ENCODE measurements around the gene RRAGA.
"Not testable (repeated sequence)": the region's sequence is repeated elsewhere in the genome, so short reads cannot be mapped to it uniquely, and the experiment has no call there.

The RRAGA gene

GRCh38 chr9:19048966-19049916 lies at the start of gene RRAGA:
TSS of gene RRAGA (plus strand) at chr9:19049427. CDS start at chr9:19049660, 233 bp downstream.
- no peak for DNase-seq

- no peak for DNase-seq
Measured at GRCh38 chr9:19000133-19000532, 49.1 kb upstream of the RRAGA start.

- DNase-seq: no peak
Measured at GRCh38 chr9:19009391-19009965, 39.7 kb upstream of the RRAGA start.

- no peak for DNase-seq
Measured at GRCh38 chr9:19018201-19018600, 31.0 kb upstream of the RRAGA start.

GRCh38 chr9:19020886-19021455 lies 28.3 kb upstream of the RRAGA start:
- DNase-seq: no peak

- DNase-seq: not testable (repeated sequence)
Measured at GRCh38 chr9:19021649-19022048, 27.6 kb upstream of the RRAGA start.

- no peak for DNase-seq
Measured at GRCh38 chr9:19022206-19022605, 27.0 kb upstream of the RRAGA start.

- no peak for DNase-seq
Measured at GRCh38 chr9:19023078-19023477, 26.1 kb upstream of the RRAGA start.

GRCh38 chr9:19026375-19026774 lies 22.9 kb upstream of the RRAGA start:
- DNase-seq: no peak

GRCh38 chr9:19027825-19028224 lies 21.4 kb upstream of the RRAGA start:
- no peak for DNase-seq

GRCh38 chr9:19028835-19029451 lies 20.3 kb upstream of the RRAGA start:
- DNase-seq: no peak

GRCh38 chr9:19030899-19031298 lies 18.3 kb upstream of the RRAGA start:
- no peak for DNase-seq

GRCh38 chr9:19032406-19032805 lies 16.8 kb upstream of the RRAGA start:
- DNase-seq: no peak

- no peak for DNase-seq
Measured at GRCh38 chr9:19033015-19033414, 16.2 kb upstream of the RRAGA start, which contains the start of gene SAXO1. TSS of gene SAXO1 (minus strand) at chr9:19033209. CDS start at chr9:19032908, 301 bp downstream.

GRCh38 chr9:19036611-19037010 lies 12.6 kb upstream of the RRAGA start:
- DNase-seq: no peak

- no peak for DNase-seq
Measured at GRCh38 chr9:19049917-19050636, 850 bp downstream of the RRAGA start.

GRCh38 chr9:19050637-19051591 lies 1.7 kb downstream of the RRAGA start:
- no peak for DNase-seq

- no peak for DNase-seq
Measured at GRCh38 chr9:19057033-19057432, 7.8 kb downstream of the RRAGA start.

GRCh38 chr9:19074229-19074628 lies 25.0 kb downstream of the RRAGA start:
- DNase-seq: no peak

- DNase-seq: no peak
Measured at GRCh38 chr9:19074836-19075235, 25.6 kb downstream of the RRAGA start.

- DNase-seq: no peak
Measured at GRCh38 chr9:19085295-19085694, 36.1 kb downstream of the RRAGA start.
